H1 (cell line): ENCODE results near the gene STX16. TPM values are rescaled to one million over a fixed set of nuclear protein-coding genes. Genes with fewer than 3 reads are reported as not detected.

Experiments
- CTCF ChIA-PET: fragments of 300-600 bp; sonication (Branson Sonifier 250); formaldehyde crosslinking; loops from one replicate; lab custom pipeline; 2021; ENCODE audit not compliant: partially characterized antibody; lab: Charles Lee
- POLR2A ChIA-PET: fragments of 300-600 bp; sonication (Branson Sonifier 250); formaldehyde crosslinking; loops from one replicate; lab custom pipeline; 2021; ENCODE audit warnings: inconsistent platforms; ENCODE audit not compliant: partially characterized antibody; lab: Charles Lee
- DNase-seq, 2 experiments: peaks; one replicate each; pipeline versions ENCODE4 v3.0.0 to v3.0.0-alpha.2; 2010 to 2022; ENCODE audit warnings: low spot score in 2 of 2, low read depth in 1 of 2, mixed read lengths in 1 of 2
- FAIRE-seq: peaks from 2 replicates; lab custom pipeline; 2011; peaks lifted over from hg19 to GRCh38; lab: Jason Lieb, UNC
- H2AFZ ChIP-seq: 2 replicates; pipeline ENCODE4 v1.8.1; 2012; ENCODE audit warnings: low read length, inconsistent platforms
- H2AK5ac ChIP-seq: 2 replicates; pipeline ENCODE4 v1.6.1; 2013; ENCODE audit warnings: low read depth, low read length
- H2BK120ac ChIP-seq: replicated peaks from 2 replicates; pipeline ENCODE3; 2013; ENCODE audit warnings: low read depth, low read length, inconsistent platforms
- H2BK12ac ChIP-seq: 2 replicates; pipeline ENCODE4 v1.6.1; 2013; ENCODE audit warnings: low read depth, low read length
- H2BK15ac ChIP-seq: 2 replicates; pipeline ENCODE4 v1.6.1; 2013; ENCODE audit warnings: low read length
- H2BK20ac ChIP-seq: 2 replicates; pipeline ENCODE4 v1.6.1; 2013; ENCODE audit warnings: low read length
- H2BK5ac ChIP-seq: 2 replicates; pipeline ENCODE4 v1.6.1; 2013; ENCODE audit warnings: low read depth, low read length
- H3K14ac ChIP-seq: 2 replicates; pipeline ENCODE4 v1.6.1; 2013; ENCODE audit warnings: inconsistent platforms; ENCODE audit not compliant: insufficient read length
- H3K18ac ChIP-seq: 2 replicates; pipeline ENCODE4 v1.6.1; 2013; ENCODE audit warnings: low read length; ENCODE audit errors: extremely low read depth
- H3K23ac ChIP-seq: 2 replicates; pipeline ENCODE4 v1.6.1; 2013; ENCODE audit warnings: inconsistent platforms; ENCODE audit not compliant: insufficient read length
- H3K23me2 ChIP-seq: 2 replicates; pipeline ENCODE4 v1.6.1; 2013; ENCODE audit warnings: low read depth, low read length
- H3K27ac ChIP-seq: 2 replicates; pipeline ENCODE4 v1.6.1; 2011; ENCODE audit warnings: low read depth, low read length, inconsistent platforms
- H3K27me3 ChIP-seq, 4 experiments: replicated peaks in 1 of 4; 1 replicate in 1 of 4; 2 replicates in 3 of 4; pipeline versions ENCODE4 v1.6.1 to v1.8.1; 2011 to 2013; ENCODE audit warnings: low read length in 3 of 4, mild to moderate bottlenecking in 3 of 4, inconsistent platforms in 2 of 4, mixed read lengths in 2 of 4, moderate library complexity in 1 of 4; ENCODE audit not compliant: control insufficient read depth in 3 of 4, insufficient read depth in 3 of 4; ENCODE audit errors: extremely low read depth in 1 of 4
- H3K36me3 ChIP-seq, 4 experiments: 2 replicates each; pipeline versions ENCODE4 v1.6.1 to v1.8.1; 2011 to 2013; ENCODE audit warnings: mild to moderate bottlenecking in 4 of 4, low read length in 3 of 4, moderate library complexity in 2 of 4, control low read depth in 1 of 4, inconsistent platforms in 1 of 4; ENCODE audit not compliant: insufficient read depth in 4 of 4, control insufficient read depth in 2 of 4
- H3K4ac ChIP-seq: replicated peaks from 2 replicates; pipeline ENCODE3; 2013; ENCODE audit warnings: low read length, low read depth, mixed read lengths, inconsistent platforms; ENCODE audit not compliant: insufficient read length
- H3K4me1 ChIP-seq, 4 experiments: replicated peaks in 1 of 4; 1 replicate in 1 of 4; 2 replicates in 3 of 4; pipeline versions ENCODE4 v1.6.1 to v1.8.1; 2011 to 2013; ENCODE audit warnings: low read length in 3 of 4, inconsistent platforms in 2 of 4, mixed read lengths in 1 of 4; ENCODE audit not compliant: insufficient read depth in 4 of 4, control insufficient read depth in 3 of 4
- H3K4me2 ChIP-seq, 2 experiments: 2 replicates each; pipeline versions ENCODE4 v1.6.1 to v1.8.1; 2011 to 2013; ENCODE audit warnings: low read depth in 2 of 2, low read length in 2 of 2, control low read depth in 1 of 2, inconsistent platforms in 1 of 2, mild to moderate bottlenecking in 1 of 2; ENCODE audit not compliant: insufficient read depth in 1 of 2
- H3K4me3 ChIP-seq, 4 experiments: fragments of 200-600, 300-600 bp in 1 of 4; sonication (generic), shearing (Covaris generic), sonication (Bioruptor Twin) in 1 of 4; 2 replicates each; pipeline versions ENCODE4 v1.5.1 to v1.8.1; 2011 to 2016; ENCODE audit warnings: low read length in 4 of 4, low read depth in 3 of 4, control low read depth in 2 of 4, inconsistent platforms in 2 of 4, mild to moderate bottlenecking in 2 of 4, mixed read lengths in 1 of 4, moderate library complexity in 1 of 4; ENCODE audit not compliant: insufficient read depth in 2 of 4; ENCODE audit errors: extremely low read depth in 1 of 4
- H3K56ac ChIP-seq: replicated peaks from 2 replicates; pipeline ENCODE3; 2013; ENCODE audit warnings: low read depth, mild to moderate bottlenecking, mixed read lengths, low read length, inconsistent platforms; ENCODE audit not compliant: insufficient read length
- H3K79me1 ChIP-seq: 2 replicates; pipeline ENCODE4 v1.6.1; 2013; ENCODE audit warnings: low read depth, low read length, control low read depth
- H3K79me2 ChIP-seq, 2 experiments: 2 replicates each; pipeline versions ENCODE4 v1.6.1 to v1.8.1; 2012 to 2013; ENCODE audit warnings: low read length in 2 of 2, mild to moderate bottlenecking in 2 of 2, inconsistent platforms in 1 of 2; ENCODE audit not compliant: insufficient read depth in 2 of 2, control insufficient read depth in 1 of 2
- H3K9ac ChIP-seq, 4 experiments: replicated peaks in 1 of 4; 1 replicate in 1 of 4; 2 replicates in 3 of 4; pipeline versions ENCODE4 v1.6.1 to v1.8.1; 2011 to 2013; ENCODE audit warnings: low read depth in 3 of 4, low read length in 3 of 4, control low read depth in 2 of 4, mild to moderate bottlenecking in 2 of 4, moderate library complexity in 2 of 4, inconsistent platforms in 1 of 4; ENCODE audit errors: extremely low read depth in 1 of 4
- H3K9me3 ChIP-seq, 2 experiments: 2 replicates each; pipeline versions ENCODE4 v1.6.1 to v1.8.1; 2012 to 2013; ENCODE audit warnings: mild to moderate bottlenecking in 2 of 2, moderate library complexity in 2 of 2, control low read depth in 1 of 2, inconsistent platforms in 1 of 2, low read depth in 1 of 2, low read length in 1 of 2, mixed read lengths in 1 of 2; ENCODE audit not compliant: insufficient read depth in 2 of 2
- H4K20me1 ChIP-seq, 2 experiments: replicated peaks in 1 of 2; 2 replicates each; pipeline versions ENCODE3 to v1.8.1; 2011 to 2013; ENCODE audit warnings: inconsistent platforms in 2 of 2, low read length in 2 of 2, mild to moderate bottlenecking in 1 of 2; ENCODE audit not compliant: insufficient read depth in 2 of 2, control insufficient read depth in 1 of 2
- H4K5ac ChIP-seq: 2 replicates; pipeline ENCODE4 v1.6.1; 2013; ENCODE audit warnings: low read length, low read depth, mixed read lengths, inconsistent platforms; ENCODE audit not compliant: insufficient read length
- H4K8ac ChIP-seq: 2 replicates; pipeline ENCODE4 v1.8.0; 2013; ENCODE audit warnings: mild to moderate bottlenecking, moderate library complexity, low read length, inconsistent platforms; ENCODE audit not compliant: insufficient read depth; ENCODE audit errors: extremely low read depth
- H4K91ac ChIP-seq: replicated peaks from 2 replicates; pipeline ENCODE3; 2013; ENCODE audit warnings: low read length, mixed read lengths, inconsistent platforms; ENCODE audit not compliant: insufficient read length
- CBX5 ChIP-seq: fragments of 300-800, 300-1000 bp; sonication (generic); IDR thresholded peaks from 2 replicates; pipeline ENCODE4 v1.7.1; 2016; ENCODE audit warnings: antibody characterized with exemption, low read length, low read depth
- CHD2 ChIP-seq: IDR thresholded peaks from 2 replicates; pipeline ENCODE4 v1.6.1; 2012; ENCODE audit warnings: low read length, improper control_type of control experiment
- E2F6 ChIP-seq: IDR thresholded peaks from 2 replicates; pipeline ENCODE4 v1.6.1; 2012; ENCODE audit warnings: inconsistent platforms
- KDM1A ChIP-seq: fragments of 200-600, 300-600 bp; sonication (generic); IDR thresholded peaks from 2 replicates; pipeline ENCODE4 v1.7.1; 2016; ENCODE audit warnings: mild to moderate bottlenecking, low read length, borderline replicate concordance
- NRF1 ChIP-seq: IDR thresholded peaks from 2 replicates; pipeline ENCODE4 v1.6.1; 2011; ENCODE audit warnings: mild to moderate bottlenecking, low read depth, low read length, improper control_type of control experiment
- RAD21 ChIP-seq, 2 experiments: IDR thresholded peaks in 1 of 2; conservative IDR thresholded peaks in 1 of 2; 2 replicates each; pipeline ENCODE4 v1.6.1; 2011; ENCODE audit warnings: low read depth in 2 of 2, low read length in 2 of 2, improper control_type of control experiment in 1 of 2, inconsistent platforms in 1 of 2, mild to moderate bottlenecking in 1 of 2, moderate library complexity in 1 of 2
- RXRA ChIP-seq: IDR thresholded peaks from 2 replicates; pipeline ENCODE4 v1.6.1; 2011; ENCODE audit warnings: low read depth, mild to moderate bottlenecking, low read length, moderate library complexity; ENCODE audit not compliant: insufficient read depth
- SIX5 ChIP-seq: IDR thresholded peaks from 2 replicates; pipeline ENCODE4 v1.6.1; 2011; ENCODE audit warnings: mild to moderate bottlenecking, low read depth, low read length
- SP2 ChIP-seq: IDR thresholded peaks from 2 replicates; pipeline ENCODE4 v1.6.1; 2012; ENCODE audit warnings: mild to moderate bottlenecking, low read length, inconsistent platforms
- TEAD4 ChIP-seq: IDR thresholded peaks from 2 replicates; pipeline ENCODE4 v1.6.1; 2012; ENCODE audit warnings: low read depth, low read length, inconsistent platforms, mixed read lengths
- WGBS, 2 experiments: shearing (Covaris generic) in 1 of 2; methylation state at CpG; one replicate each; pipeline versions ENCODE4 v1.1.6 to v1.1.7; 2013 to 2015; ENCODE audit warnings: low lambda C conversion rate in 2 of 2, mixed read lengths in 2 of 2, inconsistent platforms in 1 of 2, low coverage in 1 of 2, missing lambda C conversion rate in 1 of 2; ENCODE audit not compliant: insufficient replicate concordance in 2 of 2, insufficient coverage in 1 of 2, insufficient read length in 1 of 2; ENCODE audit errors: extremely low coverage in 1 of 2, missing lambda C conversion rate in 1 of 2; 5-methylcytosine and 5-hydroxymethylcytosine counted together
- polyA plus RNA-seq, 7 experiments: library from polyadenylated mRNA; depleted of rRNA in 3 of 7; stranded (reverse) in 5 of 7; unstranded in 2 of 7; fragments of >200 nt in 5 of 7; fragments of 200-250 nt in 2 of 7; gene quantifications; 1 replicate in 5 of 7; 2 replicates in 1 of 7; 4 replicates in 1 of 7; pipeline versions ENCODE4 v1.2.1 to v1.2.3, GENCODE V29; 2011 to 2013; ENCODE audit warnings: missing spikeins in 2 of 7, mixed read lengths in 2 of 7
- total RNA-seq: library from RNA; stranded (reverse); fragmentation: NEBNext Ultra II Directional; extraction: Animal tissue kit (Norgen Biotek cat#: 25700); gene quantifications from 2 replicates; pipeline ENCODE4 v1.2.1, GENCODE V29; 2021

Gene STX16
- total and polyA plus RNA-seq, 2 of the 8 experiments (the other 6 are each of a cell fraction or from before 2014, with no cell fraction given), result 45.2 to 61.6 TPM

GRCh38 chr20:58694241-58695083 is 43.4 kb downstream of the STX16 start:
- H3K4me2 ChIP-seq, result peak overlapping the region in 1 of 2 experiments; percentile 58; a peak in 1 of 4 replicates
- H3K9ac ChIP-seq, result peak overlapping the region in 1 of 4 experiments; percentile 17; a peak in 1 of 7 replicates
- no peak overlapping the region for H3K27ac ChIP-seq
- no peak overlapping the region for H3K18ac ChIP-seq
- H3K23ac ChIP-seq, result no peak overlapping the region
- POLR2A ChIA-PET, result interaction anchor here (0.7 to 16.8 kb wide), 12 partner anchors 8 to 145 kb away, joined by 3 to 188 read pairs (median 5); partner anchors contain the start of gene STX16
- no peak overlapping the region for H3K4me3 ChIP-seq
- H2BK15ac ChIP-seq, result peak overlapping the region; percentile 63
- H3K4me1 ChIP-seq, result peaks cover 3 to 19% (median 13%) of the 10 kb centered on the region in 4 experiments
- peak overlapping the region; percentile 28 for H2AK5ac ChIP-seq
- H3K79me1 ChIP-seq, result 0 out of 2 replicates have a peak, but pooled peaks cover 4% of the 10 kb centered on the region
- peak overlapping the region; percentile 65 for H3K4ac ChIP-seq
- H4K91ac ChIP-seq, result peak overlapping the region; percentile 97
- 94% methylated on average over 33 of the region's 33 CpGs; no CpG with 5 or more reads in 1 of the 2 experiments for WGBS, 2 experiments
- H2BK20ac ChIP-seq, result 0 out of 2 replicates have a peak overlapping the region, but pooled peaks have one; percentile 9
- H3K9me3 ChIP-seq, result no peaks in the 10 kb centered on the region
- peaks cover 4% of the 10 kb centered on the region; the same call in 1 of the 2 replicates for H3K23me2 ChIP-seq
- H3K79me2 ChIP-seq, result no peaks in the 10 kb centered on the region; a peak in 1 of 4 replicates
- no peak overlapping the region for H3K14ac ChIP-seq
- H2BK12ac ChIP-seq, result peak overlapping the region; percentile 62; the same call in 1 of the 2 replicates
- H2BK5ac ChIP-seq, result peak overlapping the region; percentile 8
- CTCF ChIA-PET, result interaction anchor here (0.6 to 2.2 kb wide), 13 partner anchors 9 to 216 kb away, joined by 3 to 11 read pairs (median 5); partner anchors contain the start of gene STX16
- H4K20me1 ChIP-seq, result peaks cover 3 to 8% of the 10 kb centered on the region in 2 experiments
- FAIRE-seq (no peak), DNase-seq (no peak)
- no peak overlapping the region for H2BK120ac ChIP-seq
- H4K5ac ChIP-seq, result no peak overlapping the region
- peaks cover 2 to 19% (median 5%) of the 10 kb centered on the region in 4 experiments; a peak in 7 of 8 replicates for H3K36me3 ChIP-seq
- H4K8ac ChIP-seq, result peak overlapping the region; percentile 59
- peak overlapping the region; percentile 98 for H3K56ac ChIP-seq
- no peaks in the 10 kb centered on the region for H3K27me3 ChIP-seq
- H2AFZ ChIP-seq, result no peak overlapping the region
- TF ChIP-seq KDM1A (no peak), RXRA (no peak), CHD2 (no peak), CBX5 (no peak), SIX5 (no peak), TEAD4 (no peak), NRF1 (no peak), E2F6 (no peak), RAD21 (IDR thresholded peaks at IDR 0.05 in 1 of 2, conservative IDR thresholded peaks at IDR 0.05 in 1 of 2; ENCODE audit: low read depth in 2 of 2, low read length in 2 of 2) (no peak), SP2 (no peak)
